ENCODE measurements around the gene PAPPA.

Gene PAPPA

DNA sequence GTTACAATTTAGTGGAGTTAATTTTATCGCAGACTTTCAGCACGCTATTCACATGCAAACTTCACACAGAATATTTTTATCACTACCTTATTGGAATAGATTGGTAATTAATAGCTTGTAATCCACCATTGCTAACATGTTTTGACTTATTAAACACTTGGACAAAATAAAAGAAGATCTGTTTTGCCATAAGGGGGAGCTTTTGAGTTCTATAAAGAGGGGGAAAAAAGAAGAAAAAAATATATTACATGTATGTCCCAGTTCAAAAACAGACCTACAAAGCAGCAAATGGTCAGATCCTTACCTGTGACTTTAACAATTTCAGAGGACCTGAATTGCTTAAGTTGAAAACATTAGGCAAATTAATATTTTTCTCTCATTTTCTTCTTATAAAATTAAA is 1.2 kb upstream of the PAPPA start:
- DNase-seq = no peak

DNA sequence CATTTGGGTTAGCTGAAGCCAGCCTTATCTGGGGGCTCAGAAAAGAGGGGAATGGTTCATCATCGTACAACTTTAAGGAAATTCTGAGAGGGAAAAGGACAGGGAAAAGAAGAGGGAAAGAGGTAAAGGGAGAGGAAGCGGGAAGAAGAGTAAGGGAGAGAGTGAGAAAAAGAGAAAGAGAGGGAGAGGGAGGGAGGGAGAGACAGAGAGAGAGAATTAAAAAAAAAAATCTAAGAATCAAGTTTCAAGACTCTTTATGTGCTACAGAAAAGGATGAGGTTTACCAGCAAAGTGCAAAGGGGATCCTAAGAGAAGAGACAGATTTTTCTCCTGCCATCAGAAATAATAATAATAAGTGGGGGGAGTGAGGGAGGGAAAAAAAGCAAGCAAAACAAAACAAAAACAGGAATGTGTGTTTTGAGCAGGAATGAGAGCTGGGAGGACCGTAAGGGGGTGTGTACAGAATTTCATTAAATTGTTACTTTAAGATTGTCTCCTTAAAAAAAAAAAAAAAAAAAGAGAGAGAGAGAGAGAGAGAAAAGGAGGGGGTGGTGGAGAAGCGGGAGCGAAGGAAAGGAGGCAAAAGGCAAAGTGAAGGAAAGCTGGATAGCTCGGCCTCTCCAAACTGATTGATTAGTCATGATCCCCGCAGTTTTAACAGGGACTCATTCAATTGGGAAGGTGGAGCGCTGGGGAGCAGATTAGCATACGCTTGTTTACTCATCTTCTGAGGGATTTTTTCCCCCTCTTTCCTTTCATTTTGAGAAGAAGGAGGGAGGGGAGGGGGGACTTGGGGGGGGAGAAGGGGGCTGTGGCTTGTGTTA is 438 bp upstream of the PAPPA start:
- DNase-seq = no peak

DNA sequence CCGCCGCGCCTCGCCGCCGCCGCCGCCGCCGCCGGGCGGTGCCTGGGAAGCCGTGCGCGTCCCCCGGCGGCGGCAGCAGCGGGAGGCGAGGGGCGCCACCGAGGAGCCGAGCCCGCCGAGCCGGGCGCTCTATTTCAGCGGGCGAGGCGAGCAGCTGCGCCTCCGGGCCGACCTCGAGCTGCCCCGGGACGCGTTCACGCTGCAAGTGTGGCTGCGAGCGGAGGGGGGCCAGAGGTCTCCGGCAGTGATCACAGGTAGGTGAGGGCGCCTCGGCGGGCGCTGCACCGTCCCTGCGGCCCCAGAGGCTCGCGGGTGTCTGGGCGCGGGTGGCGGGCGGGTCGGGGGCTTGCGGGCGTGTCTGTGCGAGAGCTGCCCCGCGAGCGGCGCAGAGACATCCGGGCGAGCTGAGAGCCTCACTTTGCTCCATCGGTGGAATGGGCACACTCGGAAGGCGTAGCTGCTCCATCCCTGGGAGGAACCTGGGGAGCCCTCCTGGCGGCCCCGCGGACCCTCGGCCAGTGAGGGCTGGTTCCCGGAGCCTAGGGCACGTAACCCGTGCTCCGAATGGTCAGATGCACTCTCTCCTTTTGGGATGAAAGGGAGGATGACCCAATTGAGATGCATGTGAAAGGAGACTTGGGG is 864 bp downstream of the PAPPA start:
- no peak for DNase-seq

DNA sequence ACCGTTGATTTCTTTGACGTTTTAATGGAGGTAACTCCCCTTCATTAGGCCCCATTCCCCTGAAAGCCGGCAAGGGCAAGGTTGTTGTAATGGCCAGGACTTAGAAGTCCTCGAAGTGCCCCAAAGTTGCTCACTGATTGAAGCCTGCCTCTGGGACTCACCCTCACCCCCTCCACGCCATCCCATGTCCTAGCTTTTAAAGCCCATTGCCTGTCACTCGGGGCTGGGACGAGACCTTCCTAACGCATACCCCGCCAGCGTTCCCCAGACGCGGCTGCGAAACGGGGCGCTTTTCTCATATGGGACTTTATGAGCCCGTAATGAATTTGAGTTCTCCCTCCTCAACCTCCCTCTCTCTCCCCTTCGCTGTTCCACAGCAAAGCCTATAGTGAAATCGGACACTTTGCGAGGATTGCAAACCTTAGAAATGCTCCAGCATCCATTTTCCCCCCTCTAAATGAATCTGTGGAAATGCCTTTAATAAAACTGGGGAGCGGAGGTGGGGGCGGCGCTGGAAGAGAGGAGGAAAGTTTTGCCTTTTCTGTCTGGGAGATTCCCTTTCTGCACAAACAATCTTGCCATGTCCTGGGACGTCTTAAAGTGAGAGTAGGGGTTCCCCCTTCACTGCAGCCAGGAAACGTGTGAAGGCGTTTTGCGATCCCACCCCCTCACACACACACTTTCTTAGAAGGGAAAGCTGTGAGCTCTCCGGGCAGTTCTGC is 1.5 kb downstream of the PAPPA start:
- no peak for DNase-seq

DNA sequence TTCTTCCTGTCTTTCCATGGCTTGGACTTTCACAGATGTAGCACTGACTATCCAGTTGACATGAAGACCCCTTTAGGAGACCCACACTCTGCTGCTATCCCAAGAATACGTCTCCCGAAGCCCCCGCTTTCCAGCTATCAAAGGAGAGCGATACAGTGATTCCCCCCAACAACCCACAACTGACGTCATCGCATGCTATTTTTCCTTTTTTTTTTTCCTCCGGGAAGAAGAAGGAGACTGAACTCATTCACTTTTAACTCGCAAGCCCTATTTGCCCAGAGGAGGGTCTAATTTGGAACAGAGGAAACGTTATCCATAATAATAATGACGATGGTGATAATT is 2.1 kb downstream of the PAPPA start:
- no peak for DNase-seq

DNA sequence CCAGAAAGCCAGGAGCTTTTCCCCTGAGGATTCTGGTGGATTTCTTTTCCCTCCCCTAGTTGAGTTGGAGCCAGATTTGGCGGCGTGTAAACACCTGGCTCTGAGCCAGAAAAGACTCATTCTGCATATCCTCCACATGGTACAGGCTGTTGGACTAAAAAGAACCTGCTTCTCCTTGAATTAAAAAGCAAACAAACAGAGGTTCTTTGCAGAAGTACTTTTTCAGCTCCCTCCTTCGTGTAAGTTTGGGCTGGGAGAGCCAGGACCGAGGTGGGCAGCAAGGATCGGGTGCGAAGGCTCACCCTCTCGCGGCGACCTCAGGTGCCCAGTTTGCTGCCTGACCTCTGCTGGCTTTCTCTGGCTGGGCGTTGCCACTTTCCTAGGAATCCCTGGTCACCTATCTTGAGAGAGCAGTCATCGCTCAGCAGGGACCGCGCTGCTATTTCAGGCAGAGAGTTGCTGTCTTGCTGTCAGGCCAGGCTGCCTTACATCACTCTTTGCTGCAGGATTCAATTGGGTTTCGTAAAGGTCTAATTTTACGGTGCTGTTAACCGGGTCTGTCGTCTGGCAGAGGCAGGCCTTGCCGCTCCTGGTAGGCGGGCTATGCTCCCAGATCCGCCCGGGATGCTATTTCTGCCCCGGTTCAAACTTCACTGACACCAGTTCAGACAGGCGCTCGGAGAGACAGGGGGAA is 3.2 kb downstream of the PAPPA start:
- DNase-seq = peak; percentile 29

DNA sequence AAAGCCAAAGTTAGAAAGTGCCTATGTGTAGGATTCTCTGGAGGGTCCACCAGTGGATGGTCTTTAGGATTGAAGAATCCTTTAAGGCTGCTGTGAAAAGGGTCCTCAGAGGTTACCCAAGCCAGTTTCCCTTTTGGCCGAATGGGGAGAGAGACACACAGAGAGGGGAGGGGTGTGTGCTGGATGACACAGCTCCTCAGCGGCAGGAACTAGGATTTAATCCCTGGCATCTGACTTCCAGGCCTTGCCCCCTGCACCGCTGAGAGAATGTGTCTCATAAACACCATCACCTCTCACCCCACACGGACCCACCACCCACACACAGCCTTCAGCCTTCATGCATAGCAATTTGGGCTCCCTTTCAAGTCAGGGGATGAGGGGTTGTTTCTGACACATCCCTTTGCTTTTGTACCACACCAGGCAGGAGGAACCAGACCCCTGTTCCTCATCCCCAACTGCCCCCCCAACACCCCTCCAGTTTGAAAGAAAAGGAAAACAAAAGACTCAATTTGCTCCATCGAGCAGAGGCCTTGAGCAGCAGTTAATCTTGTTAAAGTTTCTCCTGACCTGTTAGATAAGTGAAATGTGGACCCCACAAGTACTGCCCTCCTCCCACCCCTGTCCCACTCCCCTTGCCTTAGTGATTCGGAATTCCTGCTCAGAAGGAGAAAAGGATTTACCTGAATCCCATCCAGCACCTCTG is 4.0 kb downstream of the PAPPA start:
- no peak for DNase-seq

DNA sequence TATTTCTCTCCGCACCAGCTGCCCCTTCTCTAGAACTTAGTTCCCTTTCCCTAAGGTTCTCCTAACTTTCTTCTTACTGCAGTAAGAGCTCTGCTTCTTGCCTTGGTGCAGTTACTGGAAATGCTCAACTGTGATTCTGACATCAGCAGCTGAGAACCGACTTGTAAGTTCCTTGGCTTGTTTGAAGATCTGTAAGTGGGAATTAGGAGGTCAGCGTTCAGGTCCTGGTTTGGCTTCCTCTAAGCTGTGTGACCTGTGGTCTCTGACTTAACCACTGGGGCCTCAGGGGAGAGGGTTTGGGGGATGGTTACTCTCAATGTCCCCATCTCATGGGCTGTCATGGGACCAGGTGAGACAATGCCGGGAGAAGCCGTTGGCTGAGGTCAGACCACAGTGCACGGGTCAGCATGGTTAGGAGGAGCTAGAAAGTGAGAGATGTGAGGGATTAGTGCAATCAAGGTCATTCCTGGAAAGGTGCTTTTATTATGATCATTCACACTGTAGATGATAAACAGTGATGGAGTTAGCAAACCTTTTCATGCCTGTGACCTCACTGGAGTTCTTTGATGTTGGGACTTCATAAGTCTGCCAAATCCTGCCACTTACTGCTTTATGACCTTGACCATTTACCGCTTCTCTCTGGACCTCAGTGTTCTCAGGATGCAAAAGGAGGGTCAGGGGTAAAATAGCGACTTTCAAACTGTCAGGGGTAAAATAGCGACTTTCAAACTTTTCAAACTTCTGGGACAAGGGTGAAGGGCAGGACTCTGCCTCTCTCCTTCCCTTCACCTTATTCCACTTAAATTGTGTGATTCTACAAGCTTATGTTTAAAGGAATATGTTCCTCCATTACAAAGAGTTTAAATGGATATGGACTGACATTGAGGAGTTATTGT is 7.3 kb downstream of the PAPPA start:
- no peak for DNase-seq

DNA sequence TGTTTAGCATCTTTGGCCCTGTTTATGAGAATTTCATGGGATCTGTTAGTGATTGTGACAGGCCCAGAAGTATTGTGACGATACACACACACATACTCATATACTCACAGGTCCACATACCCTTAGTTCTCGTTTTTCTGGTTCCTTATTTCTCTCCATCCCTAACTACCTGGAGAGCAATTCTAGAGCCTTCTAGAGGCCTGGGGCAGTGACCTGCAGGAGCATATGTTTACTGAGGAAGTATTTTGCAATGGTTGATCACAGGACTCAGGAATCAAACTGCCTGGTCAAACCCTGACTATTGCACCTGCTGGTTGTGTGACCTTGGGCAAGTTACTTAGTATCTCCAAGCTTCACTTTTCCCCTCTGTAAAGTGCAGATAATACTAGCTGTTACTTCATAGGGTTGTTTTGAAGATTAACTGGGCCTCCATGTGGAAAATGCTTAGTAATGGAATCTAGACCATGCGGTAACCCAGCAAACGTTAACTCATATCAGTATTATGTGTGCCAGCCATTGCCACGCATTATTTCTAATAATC is 8.7 kb downstream of the PAPPA start:
- DNase-seq = no peak

DNA sequence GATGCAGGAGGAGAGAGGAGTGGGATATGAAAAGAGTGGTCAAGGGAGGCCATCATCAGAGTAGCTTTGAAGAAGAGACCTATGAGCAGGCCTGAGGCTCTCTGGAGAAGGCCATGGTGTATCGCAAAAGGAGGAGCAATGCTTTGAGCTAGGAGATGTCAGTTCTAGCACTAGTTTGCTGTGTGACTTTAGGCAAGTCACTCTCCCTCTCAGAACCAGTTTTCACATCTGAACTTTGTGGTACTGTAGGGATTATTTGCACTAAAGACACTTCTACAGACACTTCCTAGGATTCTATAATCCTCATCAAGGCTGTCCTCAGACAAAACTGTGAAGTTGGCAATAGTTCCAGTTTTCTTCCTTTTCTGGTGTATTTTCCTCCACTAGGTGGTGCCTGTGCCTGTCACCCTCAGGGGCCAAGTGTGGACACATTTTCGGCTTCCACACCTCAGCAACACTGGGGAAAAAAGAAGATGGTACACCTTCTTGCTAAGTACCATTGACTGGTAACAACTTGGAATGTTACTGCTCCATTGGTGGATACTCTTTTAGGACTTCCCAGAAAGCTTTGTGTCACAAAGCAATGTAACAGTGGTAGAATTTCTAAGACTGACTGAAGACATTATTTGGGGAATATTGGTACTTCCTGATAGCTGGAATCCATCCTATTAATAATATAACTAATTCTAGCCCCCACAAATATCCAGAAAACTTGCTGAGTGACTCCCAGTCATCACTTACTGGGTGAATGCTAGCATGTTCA is 9.9 kb downstream of the PAPPA start:
- no peak for DNase-seq

DNA sequence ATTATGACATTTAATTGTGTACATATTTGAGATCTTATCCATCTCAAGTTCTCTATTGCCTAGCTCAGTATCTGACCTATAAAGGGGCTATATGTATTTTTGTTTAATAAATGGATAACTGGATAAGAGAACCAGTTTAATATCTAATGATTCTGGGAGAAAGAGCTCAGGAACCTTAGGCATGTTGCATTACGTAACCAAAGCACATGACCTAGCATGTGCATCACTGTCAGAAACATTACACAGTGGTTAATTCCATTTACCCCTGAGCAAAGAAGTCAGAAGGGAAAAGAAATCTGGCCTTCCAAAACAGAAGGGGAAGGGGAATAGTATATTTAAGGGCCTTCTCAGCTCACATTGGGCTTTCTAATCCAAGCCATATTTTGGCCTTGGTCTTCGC is 12.3 kb downstream of the PAPPA start:
- no peak for DNase-seq

DNA sequence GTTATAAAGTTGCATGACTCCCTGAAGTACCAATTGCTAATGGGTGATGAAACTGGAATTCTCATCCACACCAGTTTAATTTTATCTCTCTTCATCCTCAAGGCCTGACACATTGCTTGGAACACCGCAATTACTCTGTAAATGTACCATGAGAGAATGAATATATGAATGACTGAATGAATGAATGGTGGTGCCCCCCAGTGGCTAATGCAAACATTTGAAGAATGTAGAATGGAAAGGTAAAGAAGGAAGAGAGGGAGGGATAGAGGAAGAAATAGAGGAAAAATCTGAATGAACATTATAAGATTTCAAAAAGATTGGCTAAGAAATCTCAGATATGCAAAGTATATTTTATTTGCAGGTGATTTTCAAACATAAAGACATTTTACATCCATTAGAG is 13.1 kb downstream of the PAPPA start:
- no peak for DNase-seq

DNA sequence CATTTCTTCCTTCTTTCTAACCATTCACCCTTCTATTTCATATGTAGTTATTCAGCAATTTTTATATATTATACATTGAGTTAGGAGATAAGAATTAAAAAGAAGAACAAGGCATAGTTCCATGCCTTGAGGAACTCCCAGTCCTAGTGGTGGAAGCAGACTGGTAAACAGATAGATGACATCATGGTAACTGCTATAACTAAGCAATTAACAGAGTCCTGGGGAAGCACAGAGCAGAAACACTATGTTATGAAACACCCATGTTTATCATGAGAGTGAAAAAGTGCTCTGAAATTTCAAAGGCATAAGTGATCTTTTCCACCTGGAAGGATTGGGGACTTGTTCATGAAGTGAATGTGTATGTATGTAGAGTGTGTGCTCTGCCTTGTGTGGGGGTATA is 14.6 kb downstream of the PAPPA start:
- DNase-seq = no peak

DNA sequence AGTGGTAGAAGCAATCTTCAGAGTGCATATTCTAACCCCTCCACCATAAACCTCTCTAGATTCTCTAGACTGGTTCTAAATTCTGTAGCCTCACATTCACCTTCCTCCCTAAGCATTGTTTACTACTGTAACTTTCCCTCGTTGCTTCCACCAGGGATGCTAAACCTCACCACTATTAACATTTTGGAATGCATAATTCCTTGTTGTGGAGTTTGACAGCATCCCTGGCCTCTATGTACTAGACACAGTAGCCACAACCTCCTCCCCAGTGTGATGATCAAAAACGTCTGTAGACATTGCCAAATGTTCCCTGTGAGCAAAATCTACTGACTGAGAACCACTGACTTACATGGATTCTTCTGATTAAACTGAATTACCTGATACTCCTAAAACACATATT is 18.6 kb downstream of the PAPPA start:
- DNase-seq = no peak

DNA sequence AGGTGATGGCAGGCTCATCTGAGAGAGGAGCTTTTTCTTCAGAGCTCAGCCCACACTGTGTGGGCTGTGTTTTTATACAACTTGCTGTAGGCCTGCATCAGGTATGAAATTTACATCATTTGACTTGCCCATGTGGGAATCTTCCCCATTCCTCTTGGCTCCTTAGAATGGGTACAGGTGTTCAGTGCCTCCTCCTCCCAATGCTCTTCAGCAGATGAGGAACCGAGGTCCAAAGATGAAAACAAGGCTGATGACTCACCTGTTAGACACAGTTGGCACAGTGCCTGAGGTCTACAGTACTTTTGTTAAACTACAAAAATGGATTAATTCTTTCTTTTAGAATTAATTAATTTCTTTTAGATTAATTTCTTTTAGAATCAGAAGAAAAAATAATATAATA is 20.8 kb downstream of the PAPPA start:
- no peak for DNase-seq

DNA sequence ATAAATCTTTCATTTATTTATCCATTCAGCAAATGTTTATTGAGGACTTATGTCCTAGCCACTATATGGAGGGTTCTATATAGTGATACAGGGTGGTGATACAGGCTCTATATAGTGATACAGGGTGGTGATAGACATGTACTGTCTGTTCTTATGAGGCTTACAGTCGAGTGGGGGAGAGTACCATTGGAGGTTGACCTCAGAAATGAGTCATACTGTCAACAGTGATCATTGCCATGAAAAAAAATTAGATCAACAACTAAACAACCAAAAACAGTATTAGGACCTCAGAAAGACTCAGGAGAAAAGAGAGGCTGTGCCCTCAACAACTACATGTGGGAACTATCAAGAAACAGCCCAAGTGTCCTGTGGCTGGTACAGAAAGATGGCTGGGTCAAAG is 22.0 kb downstream of the PAPPA start:
- no peak for DNase-seq

DNA sequence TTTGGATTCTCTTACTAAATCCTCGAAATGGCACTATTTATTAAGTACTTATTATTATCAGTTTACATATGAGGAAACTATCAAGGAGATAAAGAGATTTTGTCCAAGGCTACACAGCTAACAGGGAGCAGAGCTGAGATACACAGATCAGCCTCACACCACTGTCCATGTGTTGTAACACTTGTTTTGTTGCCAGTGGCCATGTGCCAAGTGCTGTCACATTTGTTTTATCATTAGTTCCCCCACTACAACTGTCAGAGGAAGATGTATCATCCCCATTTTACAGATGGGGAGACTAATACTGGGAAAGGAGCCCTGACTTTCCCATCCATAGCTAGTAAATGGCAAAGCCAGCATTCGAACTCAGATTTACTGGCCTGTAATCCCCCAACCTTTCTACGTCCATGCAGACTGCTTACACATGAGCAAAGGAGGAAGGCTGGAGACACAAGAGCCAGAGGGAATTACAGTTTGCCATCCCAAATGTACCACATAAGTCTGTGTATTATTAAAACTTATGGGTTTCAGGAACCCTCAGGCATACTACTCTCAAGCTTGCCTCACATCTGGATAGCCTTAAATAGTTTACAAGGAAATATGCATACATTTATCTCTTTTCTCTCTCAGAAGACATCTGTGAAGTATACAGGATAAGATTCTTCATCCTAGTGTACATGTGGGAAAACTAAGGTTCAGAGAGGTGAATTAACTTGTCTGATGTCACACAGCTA is 25.1 kb downstream of the PAPPA start:
- DNase-seq = no peak

DNA sequence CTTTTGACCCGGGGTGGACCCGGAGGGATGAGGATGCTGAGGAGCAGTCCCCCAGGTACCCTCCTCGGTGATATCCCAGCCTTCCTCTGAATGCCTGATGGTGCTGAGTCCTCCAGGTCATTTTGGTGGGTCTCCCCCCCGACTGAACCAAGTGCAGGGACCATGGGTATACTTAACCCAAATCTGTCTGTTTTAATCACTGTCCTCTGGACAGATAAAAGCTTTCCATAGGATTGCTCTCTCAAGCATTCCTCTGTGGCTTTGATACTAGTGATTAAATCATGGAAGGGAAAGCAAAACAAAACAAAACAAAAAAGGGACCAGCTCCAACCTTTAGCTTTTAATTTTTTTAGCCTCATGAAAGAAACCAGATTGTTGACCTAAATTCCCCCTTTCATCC is 26.0 kb downstream of the PAPPA start:
- no peak for DNase-seq

DNA sequence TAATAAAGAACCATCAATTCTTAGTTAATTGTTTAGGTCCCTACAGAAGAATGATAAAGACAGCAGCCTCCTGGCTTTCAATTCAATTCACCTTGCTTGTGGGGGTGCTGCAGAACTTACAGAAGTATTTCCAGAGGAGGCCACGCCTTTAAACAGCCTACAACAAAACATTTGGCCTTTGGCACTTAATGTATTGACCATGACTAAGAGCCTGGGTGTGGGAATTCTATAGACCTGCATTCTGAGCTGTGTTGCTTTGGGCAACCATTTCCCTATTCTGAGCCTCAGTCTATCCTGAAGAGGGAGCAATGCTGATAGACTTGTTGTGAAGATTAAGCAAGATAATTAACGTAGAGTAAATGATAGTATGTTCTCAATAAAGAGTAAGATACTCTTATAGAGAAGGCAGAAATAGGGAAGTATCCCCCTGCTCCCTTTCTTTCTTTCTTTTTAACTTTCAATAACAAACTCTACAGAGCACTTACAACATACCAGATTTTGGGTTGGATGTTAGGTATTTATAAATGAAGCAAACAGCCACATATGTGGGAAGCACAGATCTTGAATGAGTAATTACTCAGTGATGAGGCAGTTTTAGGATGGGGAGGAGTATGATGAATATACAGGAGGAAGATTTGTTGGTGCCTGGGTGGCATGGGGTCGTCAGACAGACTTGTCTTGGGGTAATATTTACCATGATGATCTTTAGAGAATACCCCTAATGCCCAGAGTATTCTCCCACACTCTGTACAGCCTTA is 28.4 kb downstream of the PAPPA start:
- DNase-seq = no peak

All from NCI-H2081 treated with DMSO at 0.1 percent for 48 hours (cell line).